WTC11 (cell line): ENCODE measurements around the gene ACTN1.

Experiments used
- CTCF ChIP-seq: fragments of 200-600 bp; IDR thresholded peaks from 2 replicates; pipeline ENCODE4 v1.8.0; 2022; ENCODE audit warnings: antibody characterized with exemption
- E2F1 ChIP-seq: sonication (generic); formaldehyde crosslinking; IDR thresholded peaks from 2 replicates; pipeline ENCODE4 v1.8.0; 2022; ENCODE audit warnings: mild to moderate bottlenecking, missing genetic modification reagents
- ETV6 ChIP-seq: sonication (generic); formaldehyde crosslinking; IDR thresholded peaks from 2 replicates; pipeline ENCODE4 v1.8.1; 2022; ENCODE audit warnings: mild to moderate bottlenecking, missing genetic modification reagents
- JUN ChIP-seq: sonication (generic); formaldehyde crosslinking; IDR thresholded peaks from 2 replicates; pipeline ENCODE4 v1.8.0; 2023; ENCODE audit warnings: mild to moderate bottlenecking, missing genetic modification reagents
- MAX ChIP-seq: sonication (generic); formaldehyde crosslinking; IDR thresholded peaks from 2 replicates; pipeline ENCODE4 v1.8.0; 2022; ENCODE audit warnings: mild to moderate bottlenecking, missing genetic modification reagents
- NR3C1 ChIP-seq: sonication (generic); formaldehyde crosslinking; conservative IDR thresholded peaks from 2 replicates; pipeline ENCODE4 v1.8.1; 2023; ENCODE audit warnings: low read depth, mild to moderate bottlenecking, missing genetic modification reagents
- SP1 ChIP-seq: sonication (generic); formaldehyde crosslinking; conservative IDR thresholded peaks from 2 replicates; pipeline ENCODE4 v1.8.1; 2022; ENCODE audit warnings: missing genetic modification reagents
- TEAD4 ChIP-seq: sonication (generic); formaldehyde crosslinking; IDR thresholded peaks from 2 replicates; pipeline ENCODE4 v1.8.0; 2022; ENCODE audit warnings: mild to moderate bottlenecking, missing genetic modification reagents
- USF1 ChIP-seq: sonication (generic); formaldehyde crosslinking; IDR thresholded peaks from 2 replicates; pipeline ENCODE4 v1.8.0; 2022; ENCODE audit warnings: mild to moderate bottlenecking, missing genetic modification reagents
- USF2 ChIP-seq: sonication (generic); formaldehyde crosslinking; IDR thresholded peaks from 2 replicates; pipeline ENCODE4 v1.8.1; 2023; ENCODE audit warnings: mild to moderate bottlenecking, missing genetic modification reagents, moderate library complexity
- ZNF121 ChIP-seq: sonication (generic); formaldehyde crosslinking; IDR thresholded peaks from 2 replicates; pipeline ENCODE4 v1.8.0; 2023; ENCODE audit warnings: missing genetic modification reagents

GRCh38 chr14:68851078-68851477 lies 128.0 kb downstream of the ACTN1 start:
- TF ChIP-seq SP1 (CRISPR knock-in tag) (no peak), ZNF121 (CRISPR knock-in tag) (no peak), NR3C1 (CRISPR knock-in tag) (no peak), ETV6 (CRISPR knock-in tag) (no peak), TEAD4 (CRISPR knock-in tag) (no peak), CTCF (no peak), E2F1 (no peak), USF2 (no peak), MAX (CRISPR knock-in tag) (no peak), JUN (CRISPR knock-in tag) (no peak), USF1 (CRISPR knock-in tag) (no peak)
